Activated CD4-positive, alpha-beta T cell treated with anti-CD3 and anti-CD28 coated beads, Interleukin-2, amount 50 U/mL, for 4 hours (primary cell): ENCODE data around the gene SCGB3A2.

Source experiments
- DNase-seq, 2 experiments: peaks; one replicate each; pipeline ENCODE4 v3.0.0-alpha.2; 2020

The SCGB3A2 gene

GRCh38 chr5:147878066-147878759 is at the start of gene SCGB3A2:
SCGB3A2 (plus strand) TSS chr5:147878711; CDS start chr5:147878804, 93 bp downstream.
- DNase-seq, result no peak

- no peak for DNase-seq
Observed at GRCh38 chr5:147830035-147830434, 48.5 kb upstream of the SCGB3A2 start.

GRCh38 chr5:147831465-147831864 is 47.0 kb upstream of the SCGB3A2 start, which contains the start of gene SPINK1:
SPINK1 (minus strand) TSS chr5:147831671; CDS start chr5:147831577, 94 bp downstream.
- DNase-seq, result no peak

GRCh38 chr5:147832541-147832940 is 46.0 kb upstream of the SCGB3A2 start:
- DNase-seq, result no peak

- DNase-seq, result no peak
Observed at GRCh38 chr5:147835386-147835798, 43.1 kb upstream of the SCGB3A2 start.

- DNase-seq, result no peak
Observed at GRCh38 chr5:147836439-147836838, 42.1 kb upstream of the SCGB3A2 start.

- no peak for DNase-seq
Observed at GRCh38 chr5:147842869-147843268, 35.6 kb upstream of the SCGB3A2 start.

GRCh38 chr5:147844846-147845245 is 33.7 kb upstream of the SCGB3A2 start:
- DNase-seq, result no peak

- no peak for DNase-seq
Observed at GRCh38 chr5:147845618-147846017, 32.9 kb upstream of the SCGB3A2 start.

GRCh38 chr5:147849226-147849625 is 29.3 kb upstream of the SCGB3A2 start:
- no peak for DNase-seq

- DNase-seq, result no peak
Observed at GRCh38 chr5:147851578-147851977, 26.9 kb upstream of the SCGB3A2 start.

GRCh38 chr5:147852365-147852764 is 26.1 kb upstream of the SCGB3A2 start:
- DNase-seq, result no peak

GRCh38 chr5:147853372-147853987 is 25.0 kb upstream of the SCGB3A2 start:
- DNase-seq, result no peak

GRCh38 chr5:147854331-147854730 is 24.2 kb upstream of the SCGB3A2 start:
- no peak for DNase-seq

GRCh38 chr5:147854894-147855773 is 23.4 kb upstream of the SCGB3A2 start:
- DNase-seq, result no peak

GRCh38 chr5:147855774-147856069 is 22.8 kb upstream of the SCGB3A2 start:
- no peak for DNase-seq

- DNase-seq, result no peak
Observed at GRCh38 chr5:147856801-147857200, 21.7 kb upstream of the SCGB3A2 start.

- DNase-seq, result peak; percentile 18 to 33
Observed at GRCh38 chr5:147857302-147858129, 21.0 kb upstream of the SCGB3A2 start.

- no peak for DNase-seq
Observed at GRCh38 chr5:147858565-147858964, 19.9 kb upstream of the SCGB3A2 start.

- DNase-seq, result no peak
Observed at GRCh38 chr5:147859962-147860640, 18.4 kb upstream of the SCGB3A2 start.

GRCh38 chr5:147860641-147861025 is 17.9 kb upstream of the SCGB3A2 start:
- DNase-seq, result no peak

GRCh38 chr5:147863454-147864158 is 14.9 kb upstream of the SCGB3A2 start:
- DNase-seq, result no peak
